ENCODE measurements around the gene SVOPL. TPM values are rescaled to one million over a fixed set of nuclear protein-coding genes. Genes with fewer than 3 reads are reported as not detected.
A peak's percentile ranks its signal among the peaks of the same experiment; 100 is the strongest.

Gene SVOPL
- total RNA-seq, 1 donor from 2014 or later = 0.09 TPM

- Histone ChIP-seq H3K27me3 (no peaks in the 10 kb centered on the region), H3K36me3 (no peaks in the 10 kb centered on the region), H3K9me3 (ENCODE audit: low read depth) (no peaks in the 10 kb centered on the region), H3K4me1 (peaks cover 7% of the 10 kb centered on the region), H3K4me3 (no peak overlapping the region), H3F3A (ENCODE audit: low read depth) (peaks cover 16% of the 10 kb centered on the region), H3K27ac (no peak overlapping the region), H2AFZ (replicated peaks) (no peak overlapping the region), H3K9ac (no peak overlapping the region), H3K4me2 (no peak overlapping the region), H3K79me2 (ENCODE audit: low read depth) (no peaks in the 10 kb centered on the region), H4K20me1 (ENCODE audit: low read depth) (no peaks in the 10 kb centered on the region)
- H3K27ac Mint-ChIP-seq = no peak overlapping the region
- no peaks in the 10 kb centered on the region for H3K27me3 Mint-ChIP-seq (ENCODE audit: insufficient read depth, low read depth)
- DNase-seq (ENCODE audit: low spot score) = no peak
- no peak for TF ChIP-seq EZH2phosphoT487 (IDR thresholded peaks at IDR 0.05)
- no peak for TF ChIP-seq EZH2 (IDR thresholded peaks at IDR 0.05)
- TF ChIP-seq, protein P1, sequence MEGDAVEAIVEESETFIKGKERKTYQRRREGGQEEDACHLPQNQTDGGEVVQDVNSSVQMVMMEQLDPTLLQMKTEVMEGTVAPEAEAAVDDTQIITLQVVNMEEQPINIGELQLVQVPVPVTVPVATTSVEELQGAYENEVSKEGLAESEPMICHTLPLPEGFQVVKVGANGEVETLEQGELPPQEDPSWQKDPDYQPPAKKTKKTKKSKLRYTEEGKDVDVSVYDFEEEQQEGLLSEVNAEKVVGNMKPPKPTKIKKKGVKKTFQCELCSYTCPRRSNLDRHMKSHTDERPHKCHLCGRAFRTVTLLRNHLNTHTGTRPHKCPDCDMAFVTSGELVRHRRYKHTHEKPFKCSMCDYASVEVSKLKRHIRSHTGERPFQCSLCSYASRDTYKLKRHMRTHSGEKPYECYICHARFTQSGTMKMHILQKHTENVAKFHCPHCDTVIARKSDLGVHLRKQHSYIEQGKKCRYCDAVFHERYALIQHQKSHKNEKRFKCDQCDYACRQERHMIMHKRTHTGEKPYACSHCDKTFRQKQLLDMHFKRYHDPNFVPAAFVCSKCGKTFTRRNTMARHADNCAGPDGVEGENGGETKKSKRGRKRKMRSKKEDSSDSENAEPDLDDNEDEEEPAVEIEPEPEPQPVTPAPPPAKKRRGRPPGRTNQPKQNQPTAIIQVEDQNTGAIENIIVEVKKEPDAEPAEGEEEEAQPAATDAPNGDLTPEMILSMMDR (IDR thresholded peaks at IDR 0.05) = no peak
- H3K36me3 Mint-ChIP-seq = no peaks in the 10 kb centered on the region
- H3K9me3 Mint-ChIP-seq = no peaks in the 10 kb centered on the region
- H3K4me1 Mint-ChIP-seq = peaks cover 27% of the 10 kb centered on the region
- no peak overlapping the region for H3K4me3 Mint-ChIP-seq
These were observed 34.8 kb downstream of the SVOPL start for GRCh38 chr7:138666385-138666784.

DNA sequence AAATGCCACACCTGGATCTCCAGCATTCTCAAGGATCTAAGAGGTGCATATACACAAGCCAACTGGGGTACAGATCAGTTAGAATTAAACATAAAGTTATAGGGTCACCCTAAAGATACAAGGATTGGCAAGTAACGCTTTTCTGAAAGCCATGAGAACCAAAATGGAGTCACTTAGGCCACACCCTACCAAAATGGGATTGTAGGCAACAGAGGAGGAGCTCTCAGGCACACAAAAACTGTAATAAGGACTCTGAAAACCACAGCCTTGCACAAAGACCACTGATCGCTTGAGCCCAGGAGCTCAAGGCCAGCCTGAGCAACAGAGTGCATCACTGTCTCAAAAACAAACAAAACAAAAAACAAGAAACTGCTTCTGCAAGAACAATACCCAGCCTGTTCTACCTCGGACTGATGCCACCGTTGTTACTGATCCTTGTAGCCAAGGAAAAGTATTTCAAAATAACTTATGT, 35.5 kb downstream of the SVOPL start:
- Histone ChIP-seq H3K79me2 (ENCODE audit: low read depth) (no peaks in the 10 kb centered on the region), H3K9ac (no peak overlapping the region), H3K4me3 (no peak overlapping the region), H3K36me3 (no peaks in the 10 kb centered on the region), H3K27me3 (no peaks in the 10 kb centered on the region), H3K27ac (no peak overlapping the region), H3K4me1 (peaks cover 11% of the 10 kb centered on the region), H3K4me2 (no peak overlapping the region), H4K20me1 (ENCODE audit: low read depth) (no peaks in the 10 kb centered on the region), H3F3A (ENCODE audit: low read depth) (peaks cover 16% of the 10 kb centered on the region), H3K9me3 (ENCODE audit: low read depth) (no peaks in the 10 kb centered on the region), H2AFZ (replicated peaks) (no peak overlapping the region)
- H3K27me3 Mint-ChIP-seq (ENCODE audit: insufficient read depth, low read depth) = no peaks in the 10 kb centered on the region
- TF ChIP-seq EZH2phosphoT487 (IDR thresholded peaks at IDR 0.05) (no peak), EZH2 (IDR thresholded peaks at IDR 0.05) (no peak)
- TF ChIP-seq, protein P1 (IDR thresholded peaks at IDR 0.05) = no peak
- no peak overlapping the region for H3K4me3 Mint-ChIP-seq
- H3K27ac Mint-ChIP-seq = no peak overlapping the region
- no peaks in the 10 kb centered on the region for H3K9me3 Mint-ChIP-seq
- no peaks in the 10 kb centered on the region for H3K36me3 Mint-ChIP-seq
- H3K4me1 Mint-ChIP-seq = peaks cover 30% of the 10 kb centered on the region
- no peak for DNase-seq (ENCODE audit: low spot score)

DNA sequence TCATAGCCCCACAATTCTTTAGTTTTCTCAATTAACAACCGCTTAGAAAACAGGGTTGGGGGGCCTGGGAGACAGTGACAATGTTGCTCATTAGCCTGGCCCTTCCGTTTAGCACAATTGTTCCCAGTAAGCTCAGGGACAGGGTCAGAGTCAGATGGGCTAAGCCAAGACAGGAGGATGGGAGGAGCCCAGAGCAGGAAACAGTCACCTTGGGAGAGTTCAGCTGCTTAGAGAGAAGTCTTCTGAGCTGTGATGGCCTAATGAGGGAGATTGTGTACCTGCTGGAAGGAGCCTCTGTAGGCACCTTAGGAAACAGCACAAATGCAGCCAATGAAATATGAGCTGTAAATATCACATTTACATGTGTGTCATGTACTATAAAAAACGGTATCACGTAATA, 35.9 kb downstream of the SVOPL start:
- H3K9me3 ChIP-seq (ENCODE audit: low read depth) = no peaks in the 10 kb centered on the region
- no peaks in the 10 kb centered on the region for H3K79me2 ChIP-seq (ENCODE audit: low read depth)
- TF ChIP-seq EZH2 (IDR thresholded peaks at IDR 0.05) = no peak
- no peak for TF ChIP-seq EZH2phosphoT487 (IDR thresholded peaks at IDR 0.05)
- TF ChIP-seq, protein P1 (IDR thresholded peaks at IDR 0.05) = no peak
- peak overlapping the region; percentile 79 for H3K4me3 Mint-ChIP-seq
- H3K27me3 ChIP-seq = no peaks in the 10 kb centered on the region
- H3K27ac Mint-ChIP-seq = no peak overlapping the region
- no peaks in the 10 kb centered on the region for H3K36me3 ChIP-seq
- no peak overlapping the region for H2AFZ ChIP-seq (replicated peaks)
- peaks cover 16% of the 10 kb centered on the region for H3F3A ChIP-seq (ENCODE audit: low read depth)
- no peak overlapping the region for H3K4me3 ChIP-seq
- H3K36me3 Mint-ChIP-seq = no peaks in the 10 kb centered on the region
- H3K9ac ChIP-seq = no peak overlapping the region
- no peaks in the 10 kb centered on the region for H3K27me3 Mint-ChIP-seq (ENCODE audit: insufficient read depth, low read depth)
- H3K4me1 ChIP-seq = peaks cover 11% of the 10 kb centered on the region
- H3K4me1 Mint-ChIP-seq = peaks cover 30% of the 10 kb centered on the region
- no peak overlapping the region for H3K27ac ChIP-seq
- DNase-seq (ENCODE audit: low spot score) = peak; percentile 13
- H3K4me2 ChIP-seq = no peak overlapping the region
- H4K20me1 ChIP-seq (ENCODE audit: low read depth) = no peaks in the 10 kb centered on the region
- H3K9me3 Mint-ChIP-seq = no peaks in the 10 kb centered on the region

Data from neural progenitor cell (in vitro differentiated cells).